Pons (tissue), 1 donor: ENCODE measurements around the gene ABL2.
"Not testable (repeated sequence)": the region's sequence is repeated elsewhere in the genome, so short reads cannot be mapped to it uniquely, and the experiment has no call there.

Experiments used
- DNase-seq: peaks from one replicate; pipeline ENCODE4 v3.0.0-alpha.2; 2016; ENCODE audit warnings: low spot score

The ABL2 gene

DNA sequence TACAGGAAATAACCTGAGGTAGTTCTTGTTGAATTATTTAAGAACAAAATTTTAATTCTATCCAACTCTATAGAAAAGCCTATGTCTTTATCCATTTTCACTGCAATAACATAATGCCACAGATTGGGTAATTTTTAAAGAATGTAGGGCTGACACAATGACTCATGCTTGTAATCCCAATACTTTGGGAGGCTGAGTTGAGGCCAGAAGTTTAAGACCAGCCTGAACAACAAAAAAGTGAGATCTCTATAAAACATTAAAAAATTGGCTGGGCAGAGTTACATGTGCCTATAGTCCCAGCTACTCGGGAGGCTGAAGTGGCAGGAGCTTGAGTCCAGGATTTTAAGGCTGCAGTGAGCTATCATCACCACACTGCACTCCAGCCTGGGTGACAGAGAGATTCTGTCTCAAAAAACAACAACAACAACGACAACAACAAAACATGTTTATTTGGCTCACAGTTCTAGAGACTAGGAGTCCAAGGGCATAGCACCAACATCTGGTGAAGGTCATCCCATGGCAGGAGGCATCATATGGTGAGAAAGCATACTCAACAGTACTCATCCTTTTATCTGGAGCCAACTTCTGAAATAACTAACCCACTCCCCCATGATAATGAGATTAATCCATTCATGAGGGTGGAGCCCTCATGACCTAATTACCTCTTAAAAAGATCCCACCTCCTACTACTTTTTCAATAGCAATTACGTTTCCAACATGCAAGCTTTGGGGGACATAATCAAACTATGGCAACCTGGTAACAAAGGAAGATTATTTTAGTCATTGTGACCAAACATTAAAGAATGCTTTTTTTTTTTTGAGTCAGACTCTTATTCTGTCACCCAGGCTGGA lies 59.6 kb downstream of the ABL2 start:
- no peak for DNase-seq

DNA sequence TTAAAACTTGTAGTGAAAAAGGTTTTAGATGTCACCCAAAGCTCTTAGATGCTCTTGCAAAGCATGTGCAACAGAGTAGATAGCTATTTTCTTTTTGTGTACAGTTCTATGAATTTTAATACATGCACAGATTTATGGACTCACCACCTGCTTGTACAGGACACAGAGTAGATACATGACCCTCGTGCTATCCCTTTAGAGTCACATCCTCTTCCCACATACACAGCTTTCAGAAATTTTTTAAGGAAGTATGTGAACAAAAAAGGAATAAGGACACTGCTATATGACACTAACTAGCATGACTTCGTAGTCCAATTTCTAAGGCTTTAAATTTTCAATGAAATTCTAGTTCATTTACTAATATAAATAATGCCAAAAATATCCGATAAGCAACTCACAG lies 60.9 kb downstream of the ABL2 start:
- no peak for DNase-seq

DNA sequence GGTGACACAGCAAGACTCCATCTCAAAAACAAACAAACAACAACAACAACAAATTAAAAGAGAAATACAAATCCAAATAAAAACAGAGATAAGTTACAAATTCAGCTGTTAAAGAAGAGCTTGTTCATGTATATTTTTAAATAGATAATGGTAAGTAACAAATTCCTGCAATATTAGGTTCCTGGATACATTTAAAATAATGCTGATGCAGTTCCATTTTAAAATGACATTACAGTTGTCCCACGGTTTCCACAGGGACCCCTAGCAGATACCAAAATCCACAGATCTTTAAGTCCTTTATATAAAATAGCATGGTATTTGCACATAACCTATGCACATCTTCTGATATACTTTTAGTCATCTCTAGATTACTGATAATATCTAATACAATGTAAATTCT lies 61.5 kb downstream of the ABL2 start:
- DNase-seq: no peak

DNA sequence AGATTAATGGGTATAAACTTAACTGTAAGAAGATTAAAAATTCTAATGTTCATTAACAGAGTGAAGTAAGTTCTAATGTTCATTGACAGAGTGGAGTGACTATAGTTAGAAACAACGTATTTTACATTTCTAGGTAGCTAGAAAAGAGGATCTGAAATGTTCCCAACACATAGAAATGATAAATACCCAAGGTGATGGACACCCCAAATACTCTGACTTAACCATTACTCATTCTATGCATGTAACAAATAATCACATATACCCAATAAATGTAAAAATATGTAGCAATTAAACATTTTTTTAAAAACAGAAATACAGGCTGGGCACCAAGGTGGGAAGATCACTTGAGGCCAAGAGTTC lies 62.1 kb downstream of the ABL2 start:
- no peak for DNase-seq

DNA sequence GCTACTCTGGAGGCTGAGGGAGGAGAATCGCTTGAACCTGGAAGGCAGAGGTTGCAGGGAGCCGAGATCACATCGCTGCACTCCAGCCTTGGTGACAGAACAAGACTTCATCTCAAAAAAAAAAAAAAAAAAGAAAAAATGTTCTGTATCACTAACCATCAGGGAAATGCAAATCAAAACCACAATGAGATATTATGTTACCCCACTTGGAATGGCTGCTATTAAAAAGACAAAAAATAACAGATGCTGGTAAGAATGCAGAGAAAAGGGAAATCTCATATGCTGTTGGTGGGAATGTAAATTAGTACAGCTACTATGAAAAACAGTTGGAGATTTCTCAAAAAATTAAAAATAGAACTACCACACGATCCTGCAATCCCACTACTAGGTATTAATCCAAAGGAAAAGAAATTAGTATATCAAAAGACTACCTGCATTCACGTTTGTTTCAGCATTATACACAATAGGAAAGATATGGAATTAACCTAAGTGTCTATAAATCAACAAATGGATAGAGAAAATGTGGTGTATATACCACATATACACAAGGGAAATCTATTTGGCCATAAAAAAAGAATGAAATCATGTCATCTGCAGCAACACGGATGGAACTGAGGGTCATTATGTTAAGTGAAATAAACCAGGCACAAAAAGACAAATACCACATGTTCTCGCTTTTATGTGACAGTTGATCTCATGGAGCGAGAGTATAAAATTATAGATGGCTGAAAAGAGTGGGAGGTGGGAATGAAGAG lies 62.6 kb downstream of the ABL2 start:
- no peak for DNase-seq

DNA sequence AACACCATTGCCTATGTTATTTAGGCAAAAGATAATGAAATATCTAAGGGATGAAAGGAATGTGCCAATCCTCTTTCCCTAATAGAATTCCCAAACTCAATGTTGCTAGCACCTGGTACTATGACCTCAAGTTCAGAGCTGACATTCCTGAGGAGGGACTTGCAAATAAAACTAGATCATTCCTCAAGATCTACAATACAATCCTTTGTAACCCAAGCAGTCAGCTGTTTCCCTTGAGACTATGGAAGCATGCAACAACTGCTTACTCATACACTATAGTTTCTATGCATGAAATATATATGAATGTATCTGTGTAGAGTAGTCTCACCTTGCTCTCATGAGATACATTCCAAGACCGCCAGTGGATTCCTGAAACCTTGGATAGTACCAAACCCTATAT lies 65.0 kb downstream of the ABL2 start:
- DNase-seq: no peak

DNA sequence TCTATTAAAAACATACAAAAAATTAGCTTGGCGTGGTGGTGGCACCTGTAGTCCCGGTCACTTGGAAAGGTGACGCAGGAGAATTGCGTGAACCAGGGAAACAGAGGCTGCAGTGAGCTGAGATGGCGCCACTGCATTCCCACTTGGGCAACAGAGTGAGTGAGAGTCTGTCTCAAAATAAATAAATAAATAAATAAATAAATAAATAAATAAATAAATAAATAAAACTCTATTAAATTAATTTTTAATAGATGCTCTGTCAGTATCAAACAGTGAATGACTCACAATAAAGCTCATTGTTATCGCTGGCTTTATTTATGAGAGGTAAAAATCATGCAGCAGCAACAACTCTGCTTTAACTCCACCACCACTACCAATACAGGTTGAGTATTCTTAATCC lies 72.8 kb downstream of the ABL2 start:
- no peak for DNase-seq

DNA sequence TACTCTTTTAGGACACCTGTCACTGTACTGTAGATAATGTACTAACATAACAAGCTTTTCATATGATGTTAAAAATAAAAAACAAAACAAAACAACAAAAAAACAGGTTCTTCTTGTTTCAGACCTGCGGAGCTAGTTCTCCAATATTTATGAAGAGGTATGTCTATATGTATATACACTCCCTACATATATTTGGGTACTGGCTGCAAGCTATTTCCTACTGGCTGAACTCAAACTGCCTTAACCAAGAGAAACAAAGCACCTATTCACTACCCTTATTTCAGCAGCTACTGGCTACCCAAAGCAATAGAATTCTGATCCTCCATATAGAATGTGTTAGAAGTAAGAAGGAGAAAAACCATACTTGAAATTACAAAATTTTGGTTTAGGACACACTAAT lies 73.5 kb downstream of the ABL2 start:
- no peak for DNase-seq

DNA sequence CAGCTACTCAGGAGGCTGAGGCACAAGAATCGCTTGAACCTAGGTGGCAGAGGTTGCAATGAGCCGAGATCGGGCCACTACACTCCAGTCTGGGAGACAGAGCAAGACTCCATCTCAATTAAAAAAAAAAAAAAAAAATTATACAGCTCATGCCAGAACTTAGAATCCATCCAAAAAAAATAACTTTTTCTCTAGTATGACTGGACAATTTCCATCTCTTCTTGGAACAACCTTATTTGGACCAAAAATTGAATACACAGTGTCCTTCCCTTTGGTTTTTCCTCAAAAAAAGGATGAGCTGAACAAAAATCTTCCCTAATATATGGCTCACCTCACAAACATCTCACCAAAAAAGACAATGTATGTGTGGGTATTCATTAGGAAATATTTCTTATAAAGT lies 73.9 kb downstream of the ABL2 start:
- no peak for DNase-seq

DNA sequence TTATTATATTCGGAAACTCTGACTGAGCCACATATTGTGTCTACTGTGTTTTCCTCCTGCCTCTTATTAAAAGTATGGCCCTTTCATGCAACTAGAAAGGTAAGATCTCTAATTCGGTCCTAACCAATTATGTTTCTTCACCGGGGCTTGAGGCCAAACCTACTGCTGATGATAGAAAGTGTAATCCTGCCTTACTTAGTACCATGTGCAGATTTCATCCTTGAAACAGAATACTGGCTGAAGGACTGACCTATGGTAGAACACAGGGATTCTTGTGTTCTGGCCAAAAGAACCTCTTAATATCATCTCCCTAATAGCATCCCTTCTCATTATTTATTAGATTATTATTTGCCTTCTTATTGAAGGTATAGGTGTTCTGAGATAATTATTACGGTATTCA lies 75.0 kb downstream of the ABL2 start:
- DNase-seq: no peak

DNA sequence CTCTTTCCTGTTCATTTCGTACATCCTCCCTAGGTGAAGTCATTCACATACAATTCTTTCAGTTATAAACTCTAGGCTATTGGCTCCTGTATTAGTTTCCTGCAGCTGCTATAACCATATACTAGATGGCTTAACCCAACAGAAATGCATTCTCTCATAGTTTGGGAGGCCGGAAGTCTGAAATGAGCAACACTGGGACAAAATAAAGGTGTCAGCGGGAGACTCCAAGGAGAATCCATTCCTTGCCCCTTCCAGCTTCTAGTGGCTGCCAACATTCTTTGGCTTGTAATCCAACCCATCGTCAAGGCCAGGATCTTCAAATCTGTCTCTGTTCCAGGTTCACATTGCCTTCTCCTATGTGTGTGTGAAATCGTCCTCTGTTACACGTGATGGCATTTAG lies 76.3 kb downstream of the ABL2 start:
- no peak for DNase-seq

DNA sequence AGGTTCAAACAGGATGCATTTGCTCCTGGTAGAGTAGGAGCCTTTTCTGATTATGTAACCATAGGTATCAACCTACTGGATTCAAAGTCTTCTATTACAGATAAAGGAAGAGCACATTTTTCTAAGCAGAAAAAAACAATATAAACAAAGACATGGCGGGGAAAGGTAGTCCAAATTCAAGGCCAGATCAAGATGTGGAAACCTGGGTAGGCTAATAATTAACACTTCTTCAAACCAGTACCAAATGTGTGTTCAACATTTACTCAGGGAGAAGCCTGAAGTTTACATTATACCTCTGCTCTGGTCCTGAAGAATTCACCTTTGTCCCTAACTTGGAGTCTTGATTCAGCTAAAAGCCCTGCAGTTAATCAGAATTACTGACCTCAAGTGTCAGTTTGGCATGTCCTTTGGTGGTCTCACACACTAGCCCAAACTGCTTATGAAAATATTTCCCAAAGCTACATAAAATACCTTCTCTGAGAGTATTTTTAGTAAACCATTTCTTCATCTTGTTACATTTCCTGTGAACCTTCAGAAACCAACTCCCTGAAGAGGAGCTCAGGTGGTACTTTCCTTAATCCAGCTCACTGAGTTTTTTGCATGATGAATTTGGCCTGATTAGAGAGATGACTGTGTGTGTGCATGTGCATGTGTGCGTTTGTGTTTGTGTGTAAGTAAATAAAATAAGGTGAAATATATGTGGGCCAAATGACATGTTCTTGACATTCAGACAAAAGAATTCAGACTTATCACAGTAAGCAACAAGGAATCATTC lies 77.4 kb downstream of the ABL2 start:
- DNase-seq: no peak

DNA sequence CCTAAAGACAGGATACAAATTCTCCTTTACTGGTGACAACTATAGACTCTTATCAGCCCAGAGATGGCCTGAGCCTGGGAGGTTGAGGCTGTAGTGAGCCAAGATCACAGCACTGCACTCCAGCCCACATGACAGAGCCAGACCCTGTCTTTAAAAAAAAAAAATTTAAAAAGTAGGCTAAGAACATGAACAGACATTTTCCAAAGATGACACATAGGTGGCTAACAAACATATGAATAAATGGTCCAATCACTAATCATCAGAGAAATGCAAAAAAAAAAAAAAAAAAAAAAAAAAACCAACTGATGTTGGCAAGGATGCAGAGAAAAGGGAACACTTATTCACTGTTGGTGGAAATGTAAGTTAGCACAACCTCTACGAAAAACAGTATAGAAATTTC lies 82.6 kb downstream of the ABL2 start:
- DNase-seq: no peak

DNA sequence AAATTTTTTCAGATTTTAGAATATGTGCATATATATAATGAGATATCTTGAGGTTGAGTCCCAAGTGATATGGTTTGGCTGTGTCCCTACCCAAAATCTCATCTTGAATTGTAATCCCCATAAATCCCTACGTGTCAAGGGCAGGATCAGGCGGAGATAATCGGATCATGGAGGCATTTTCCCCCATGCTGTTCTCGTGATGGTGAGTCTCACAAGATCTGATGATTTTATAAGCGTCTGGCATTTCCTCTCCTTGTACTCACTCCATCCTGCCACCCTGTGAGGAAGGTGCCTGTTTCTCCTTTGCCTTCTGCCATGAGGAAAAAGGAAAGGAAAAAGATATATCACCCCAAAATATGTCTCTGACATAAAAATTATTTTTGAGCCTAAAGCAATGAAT lies 83.0 kb downstream of the ABL2 start:
- DNase-seq: no peak

DNA sequence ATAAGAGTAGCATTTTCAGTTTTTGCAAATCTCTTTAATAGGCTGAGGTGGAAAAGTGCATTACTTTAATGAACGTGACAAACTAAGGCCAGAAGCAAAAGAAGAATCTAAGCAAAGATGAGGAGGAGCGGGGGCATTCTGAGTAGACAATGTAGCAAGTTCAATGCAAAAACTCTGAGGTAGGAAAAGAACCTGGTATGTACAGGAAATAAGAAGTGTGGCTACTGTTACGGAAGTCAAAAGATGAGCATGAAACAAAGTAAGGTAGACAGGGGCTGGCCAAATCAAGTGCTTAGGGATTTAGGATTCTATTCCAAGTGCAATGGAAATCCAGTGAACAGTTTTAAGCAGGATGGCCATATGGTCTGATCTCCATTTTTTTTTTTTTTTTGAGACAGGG lies 84.0 kb downstream of the ABL2 start:
- no peak for DNase-seq

DNA sequence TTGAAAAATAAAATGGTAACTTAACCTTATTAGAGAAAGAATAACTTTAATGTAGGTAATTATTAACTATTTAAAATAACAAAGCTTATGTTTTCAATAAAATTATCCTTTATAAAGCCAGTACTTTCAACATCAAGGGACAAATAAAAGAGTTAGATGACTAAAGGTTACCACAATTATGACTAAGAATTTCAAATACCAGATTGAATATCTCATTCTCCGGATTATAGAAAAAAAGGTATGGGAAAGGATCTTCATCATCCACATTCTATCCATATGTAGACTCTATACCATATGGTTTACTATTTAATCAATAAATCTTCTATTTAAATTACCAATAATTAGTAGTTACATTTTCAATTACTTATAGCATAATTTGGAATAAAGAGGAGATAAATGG lies 84.9 kb downstream of the ABL2 start:
- DNase-seq: no peak

DNA sequence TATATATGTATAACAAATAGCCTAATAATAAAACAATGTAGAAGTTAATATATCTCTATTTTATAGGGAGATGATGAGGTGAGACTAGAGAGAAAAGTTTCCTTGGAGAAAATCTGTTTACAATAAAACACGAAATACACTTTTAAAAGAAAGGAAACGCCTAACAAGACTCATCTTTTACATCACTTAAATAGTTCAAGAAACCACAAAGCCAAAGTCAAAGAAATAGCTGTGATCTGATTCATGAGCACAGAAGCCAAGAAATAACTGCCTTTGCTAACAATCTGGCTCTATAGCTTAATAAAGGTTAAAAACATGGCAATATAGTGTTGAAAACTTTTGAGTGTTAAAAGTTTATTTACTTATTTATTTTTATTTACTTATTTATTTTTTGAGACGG lies 86.2 kb downstream of the ABL2 start:
- DNase-seq: no peak

DNA sequence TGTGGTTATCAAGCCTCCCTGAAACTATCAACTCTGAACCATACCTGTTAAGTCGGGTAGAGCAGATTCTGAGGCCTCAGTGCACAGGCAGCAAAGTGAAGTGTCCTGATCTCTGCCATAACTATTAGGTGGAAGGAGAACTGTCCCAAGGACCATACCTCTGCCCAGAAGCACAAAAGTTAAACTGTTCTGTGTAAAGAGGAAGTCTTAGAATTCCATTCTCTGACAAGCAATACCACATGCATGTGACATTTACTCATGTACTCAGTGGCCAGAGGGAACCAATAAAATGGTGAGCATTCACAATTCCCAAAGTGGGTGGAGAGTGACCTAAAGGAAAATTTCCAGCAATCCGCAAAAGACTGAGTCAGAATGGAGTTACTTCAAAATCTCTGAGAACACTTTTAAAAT lies 86.6 kb downstream of the ABL2 start:
- DNase-seq: peak; percentile 59

DNA sequence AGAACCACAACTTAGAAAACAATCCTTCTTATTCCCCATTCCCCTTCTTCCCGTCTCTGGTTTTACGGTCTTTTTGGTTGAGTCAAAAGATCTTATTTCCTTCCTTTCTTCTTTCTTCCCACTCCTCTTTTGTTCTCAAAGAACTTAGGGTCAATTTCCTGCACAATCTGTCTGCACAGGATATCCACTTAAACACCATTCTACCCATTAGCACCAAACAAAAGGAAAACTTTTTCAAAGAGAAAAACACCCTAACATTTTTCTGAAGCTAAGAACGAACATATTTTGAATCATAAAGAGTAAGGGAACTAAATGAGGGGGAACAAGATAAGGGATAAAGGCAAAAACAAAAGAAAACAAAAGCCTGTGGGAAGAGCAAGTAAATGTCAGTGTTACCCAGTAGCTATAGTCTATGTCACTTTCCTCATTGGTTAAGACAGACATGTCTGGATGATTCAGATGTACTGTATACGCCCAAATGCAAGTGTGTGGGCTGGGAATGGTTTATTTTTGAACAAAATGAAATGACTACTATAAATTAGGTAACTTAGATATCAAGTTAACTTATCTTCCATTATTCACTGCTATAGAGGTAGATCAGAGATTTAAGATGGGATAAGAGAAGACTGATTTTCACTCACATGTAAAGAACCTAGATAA lies 87.8 kb downstream of the ABL2 start:
- no peak for DNase-seq

DNA sequence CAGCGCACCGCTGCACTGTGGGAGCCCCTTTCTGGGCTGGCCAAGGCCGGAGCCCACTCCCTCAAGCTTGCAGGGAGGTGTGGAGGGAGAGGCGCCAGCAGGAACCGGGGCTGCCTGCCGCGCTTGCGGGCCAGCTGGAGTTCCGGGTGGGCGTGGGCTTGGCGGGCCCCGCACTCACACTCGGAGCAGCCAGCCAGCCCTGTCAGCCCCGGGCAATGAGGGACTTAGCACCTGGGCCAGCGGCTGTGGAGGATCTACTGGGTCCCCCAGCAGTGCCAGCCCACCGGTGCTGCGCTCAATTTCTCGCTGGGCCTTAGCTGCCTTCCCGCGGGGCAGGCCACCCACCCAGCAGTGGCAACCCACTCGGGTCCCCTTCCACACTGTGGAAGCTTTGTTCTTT lies 90.7 kb downstream of the ABL2 start:
- DNase-seq: not testable (repeated sequence)

DNA sequence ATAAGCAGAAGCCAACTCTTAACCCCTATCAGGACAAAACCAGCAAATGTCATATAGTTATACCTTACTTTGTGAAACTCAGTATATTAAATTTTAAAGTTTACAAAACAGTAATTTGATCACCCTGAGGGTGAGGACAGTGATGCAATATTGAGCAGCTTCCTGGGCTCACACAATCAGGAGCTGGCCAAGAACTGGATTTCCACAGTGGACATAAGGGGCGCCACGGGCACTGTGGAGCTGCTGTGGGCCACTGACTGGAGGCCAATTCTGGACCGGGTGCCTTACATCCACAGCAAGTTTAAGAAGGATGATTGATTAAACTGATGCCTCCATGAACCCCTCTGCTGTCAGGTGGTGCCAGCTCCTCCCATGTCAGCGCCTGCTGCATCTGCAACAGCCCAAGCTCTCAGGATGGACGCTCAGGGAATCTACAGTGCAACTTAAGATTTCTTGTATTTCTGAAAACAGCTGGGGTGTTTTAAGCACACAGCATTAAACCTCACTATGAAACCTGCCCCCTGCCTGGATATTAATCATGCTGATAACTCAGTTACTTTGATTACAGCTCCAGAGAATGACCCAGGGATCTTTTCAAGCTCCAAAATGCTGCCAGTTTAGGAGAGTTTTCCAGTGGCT lies 91.7 kb downstream of the ABL2 start:
- no peak for DNase-seq

DNA sequence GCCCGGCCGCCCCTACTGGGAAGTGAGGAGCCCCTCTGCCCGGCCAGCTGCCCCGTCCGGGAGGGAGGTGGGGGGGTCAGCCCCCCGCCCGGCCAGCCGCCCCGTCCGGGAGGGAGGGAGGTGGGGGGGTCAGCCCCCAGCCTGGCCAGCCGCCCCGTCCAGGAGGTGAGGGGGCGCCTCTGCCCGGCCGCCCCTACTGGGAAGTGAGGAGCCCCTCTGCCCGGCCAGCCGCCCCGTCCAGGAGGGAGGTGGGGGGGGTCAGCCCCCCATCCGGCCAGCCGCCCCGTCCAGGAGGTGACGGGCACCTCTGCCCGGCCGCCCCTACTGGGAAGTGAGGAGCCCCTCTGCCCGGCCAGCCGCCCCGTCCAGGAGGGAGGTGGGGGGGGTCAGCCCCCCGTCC lies 93.8 kb downstream of the ABL2 start:
- DNase-seq: not testable (repeated sequence)
